Activated T-cell treated with anti-CD3 and anti-CD28 coated beads for 48 hours (primary cell): ENCODE data around the gene NTSR1.

Experiments
- DNase-seq: peaks from one replicate; pipeline ENCODE4 v3.0.0-alpha.2; 2020; ENCODE audit warnings: low read depth

The NTSR1 gene

GRCh38 chr20:62755817-62756724, 47.4 kb downstream of the NTSR1 start:
- DNase-seq, result no peak

GRCh38 chr20:62758226-62758912, 49.7 kb downstream of the NTSR1 start:
- DNase-seq, result no peak

GRCh38 chr20:62759981-62760431, 51.4 kb downstream of the NTSR1 start:
- no peak for DNase-seq

GRCh38 chr20:62760471-62760855, 51.8 kb downstream of the NTSR1 start:
- DNase-seq, result no peak

GRCh38 chr20:62760856-62761758, 52.5 kb downstream of the NTSR1 start:
- no peak for DNase-seq

- DNase-seq, result no peak
Observed at GRCh38 chr20:62761759-62762131, 53.1 kb downstream of the NTSR1 start.

- no peak for DNase-seq
Observed at GRCh38 chr20:62762376-62762775, 53.7 kb downstream of the NTSR1 start.

- no peak for DNase-seq
Observed at GRCh38 chr20:62762801-62763368, 54.2 kb downstream of the NTSR1 start.

GRCh38 chr20:62763404-62763803, 54.8 kb downstream of the NTSR1 start:
- no peak for DNase-seq

GRCh38 chr20:62764156-62764935, 55.7 kb downstream of the NTSR1 start:
- no peak for DNase-seq

GRCh38 chr20:62765021-62765420, 56.4 kb downstream of the NTSR1 start:
- no peak for DNase-seq

- DNase-seq, result no peak
Observed at GRCh38 chr20:62765432-62766070, 56.9 kb downstream of the NTSR1 start.

GRCh38 chr20:62766071-62766450, 57.4 kb downstream of the NTSR1 start:
- no peak for DNase-seq

GRCh38 chr20:62766716-62767115, 58.1 kb downstream of the NTSR1 start:
- DNase-seq, result no peak

GRCh38 chr20:62768234-62768546, 59.6 kb downstream of the NTSR1 start:
- DNase-seq, result no peak

GRCh38 chr20:62768551-62769287, 60.1 kb downstream of the NTSR1 start:
- DNase-seq, result no peak

- DNase-seq, result no peak
Observed at GRCh38 chr20:62769346-62770071, 60.9 kb downstream of the NTSR1 start.

- DNase-seq, result no peak
Observed at GRCh38 chr20:62770111-62770910, 61.7 kb downstream of the NTSR1 start.

GRCh38 chr20:62770916-62771315, 62.3 kb downstream of the NTSR1 start:
- no peak for DNase-seq
